H9 (cell line): ENCODE data around the gene SLC19A1. TPM values are rescaled to one million over a fixed set of nuclear protein-coding genes. Genes with fewer than 3 reads are reported as not detected.

Source experiments
- DNase-seq: peaks from one replicate; pipeline ENCODE4 v3.0.0-alpha.2; 2017
- H2AFZ ChIP-seq: one replicate; pipeline ENCODE4 v1.6.1; 2013; ENCODE audit warnings: mild to moderate bottlenecking, low read length, control low read depth, moderate library complexity
- H2AK5ac ChIP-seq: 2 replicates; pipeline ENCODE4 v1.6.1; 2013; ENCODE audit warnings: low read length, control low read depth, mixed read lengths; ENCODE audit not compliant: insufficient read length
- H2BK120ac ChIP-seq: one replicate; pipeline ENCODE4 v1.6.1; 2013; ENCODE audit warnings: low read depth, mild to moderate bottlenecking, low read length, control low read depth, inconsistent platforms; ENCODE audit not compliant: poor library complexity, severe bottlenecking
- H2BK12ac ChIP-seq: 2 replicates; pipeline ENCODE4 v1.6.1; 2013; ENCODE audit warnings: low read length, control low read depth, mixed read lengths, low read depth; ENCODE audit not compliant: insufficient read length
- H2BK15ac ChIP-seq: 2 replicates; pipeline ENCODE4 v1.6.1; 2013; ENCODE audit warnings: low read depth, low read length, control low read depth
- H2BK20ac ChIP-seq: one replicate; pipeline ENCODE4 v1.6.1; 2013; ENCODE audit warnings: low read depth, mild to moderate bottlenecking, low read length, control low read depth, inconsistent platforms; ENCODE audit not compliant: poor library complexity, severe bottlenecking
- H2BK5ac ChIP-seq: 2 replicates; pipeline ENCODE4 v1.6.1; 2013; ENCODE audit warnings: low read length, control low read depth, mixed read lengths; ENCODE audit not compliant: insufficient read length
- H3K14ac ChIP-seq: 2 replicates; pipeline ENCODE4 v1.6.1; 2013; ENCODE audit warnings: low read length, control low read depth; ENCODE audit not compliant: insufficient read depth
- H3K18ac ChIP-seq: 2 replicates; pipeline ENCODE4 v1.6.1; 2013; ENCODE audit warnings: low read depth, mild to moderate bottlenecking, mixed read lengths, low read length, control low read depth; ENCODE audit not compliant: insufficient read length
- H3K23ac ChIP-seq: 2 replicates; pipeline ENCODE4 v1.6.1; 2013; ENCODE audit warnings: low read length, control low read depth, mixed read lengths, low read depth; ENCODE audit not compliant: insufficient read length
- H3K23me2 ChIP-seq: 2 replicates; pipeline ENCODE4 v1.6.1; 2013; ENCODE audit warnings: low read depth, mild to moderate bottlenecking, mixed read lengths, low read length, control low read depth; ENCODE audit not compliant: insufficient read length, poor library complexity, severe bottlenecking
- H3K27ac ChIP-seq: 2 replicates; pipeline ENCODE4 v1.5.1; 2013; ENCODE audit warnings: low read length, control low read depth, mixed read lengths, low read depth; ENCODE audit not compliant: insufficient read length
- H3K27me3 ChIP-seq: 2 replicates; pipeline ENCODE4 v1.6.1; 2013; ENCODE audit warnings: low read length, control low read depth, inconsistent platforms; ENCODE audit not compliant: insufficient read depth
- H3K4ac ChIP-seq: 2 replicates; pipeline ENCODE4 v1.6.1; 2013; ENCODE audit warnings: low read depth, mild to moderate bottlenecking, control low read depth, inconsistent platforms, low read length, moderate library complexity
- H3K4me1 ChIP-seq: 2 replicates; pipeline ENCODE4 v1.6.1; 2013; ENCODE audit warnings: low read length, control low read depth, inconsistent platforms; ENCODE audit not compliant: insufficient read depth
- H3K4me2 ChIP-seq: 2 replicates; pipeline ENCODE4 v1.6.1; 2013; ENCODE audit warnings: low read length, control low read depth, mixed read lengths; ENCODE audit not compliant: insufficient read length, insufficient read depth
- H3K56ac ChIP-seq: 2 replicates; pipeline ENCODE4 v1.6.1; 2013; ENCODE audit warnings: low read depth, mild to moderate bottlenecking, mixed read lengths, low read length, control low read depth; ENCODE audit not compliant: insufficient read length
- H3K79me1 ChIP-seq: 2 replicates; pipeline ENCODE4 v1.6.1; 2013; ENCODE audit warnings: low read depth, mild to moderate bottlenecking, moderate library complexity, low read length, control low read depth, inconsistent platforms; ENCODE audit not compliant: insufficient read depth, poor library complexity, severe bottlenecking
- H3K79me2 ChIP-seq: 2 replicates; pipeline ENCODE4 v1.6.1; 2013; ENCODE audit warnings: low read length, control low read depth, inconsistent platforms; ENCODE audit not compliant: insufficient read depth
- H3K9ac ChIP-seq: 2 replicates; pipeline ENCODE4 v1.6.1; 2013; ENCODE audit warnings: low read length, control low read depth, mixed read lengths; ENCODE audit not compliant: insufficient read length; ENCODE audit errors: extremely low read depth
- H3K9me3 ChIP-seq: one replicate; pipeline ENCODE4 v1.6.1; 2013; ENCODE audit warnings: low read depth, low read length, inconsistent platforms; ENCODE audit not compliant: control insufficient read depth
- H3T11ph ChIP-seq: one replicate; pipeline ENCODE4 v1.6.1; 2013; ENCODE audit warnings: mild to moderate bottlenecking, low read length, control low read depth, inconsistent platforms
- H4K20me1 ChIP-seq: one replicate; pipeline ENCODE4 v1.6.1; 2013; ENCODE audit not compliant: control insufficient read depth, insufficient read length, insufficient read depth
- H4K5ac ChIP-seq: 2 replicates; pipeline ENCODE4 v1.6.1; 2013; ENCODE audit warnings: low read depth, mild to moderate bottlenecking, mixed read lengths, low read length, control low read depth; ENCODE audit not compliant: insufficient read length
- H4K8ac ChIP-seq: replicated peaks from 2 replicates; pipeline ENCODE4 v1.6.1; 2013; ENCODE audit warnings: low read length, control low read depth, mixed read lengths, low read depth; ENCODE audit not compliant: insufficient read length
- H4K91ac ChIP-seq: 2 replicates; pipeline ENCODE4 v1.6.1; 2013; ENCODE audit warnings: low read depth, mild to moderate bottlenecking, moderate library complexity, mixed read lengths, low read length, control low read depth; ENCODE audit not compliant: insufficient read length
- H3K27ac Mint-ChIP-seq, 3 experiments: 2 replicates in 2 of 3; 3 replicates in 1 of 3; pipeline ENCODE4 v1.8.0; 2020 to 2021; ENCODE audit warnings: mixed read lengths in 3 of 3, mild to moderate bottlenecking in 1 of 3, moderate library complexity in 1 of 3
- H3K27me3 Mint-ChIP-seq: 2 replicates; pipeline ENCODE4 v1.8.0; 2021; ENCODE audit warnings: low read depth, mild to moderate bottlenecking, moderate library complexity, mixed read lengths
- H3K36me3 Mint-ChIP-seq, 3 experiments: 2 replicates in 2 of 3; 3 replicates in 1 of 3; pipeline ENCODE4 v1.8.0; 2020 to 2021; ENCODE audit warnings: low read depth in 3 of 3, mixed read lengths in 3 of 3; ENCODE audit not compliant: insufficient read depth in 1 of 3
- H3K4me1 Mint-ChIP-seq, 2 experiments: 2 replicates each; pipeline ENCODE4 v1.8.0; 2020; ENCODE audit warnings: mixed read lengths in 2 of 2
- H3K4me3 Mint-ChIP-seq, 2 experiments: 2 replicates in 1 of 2; 3 replicates in 1 of 2; pipeline ENCODE4 v1.8.0; 2020 to 2021; ENCODE audit warnings: mild to moderate bottlenecking in 2 of 2, mixed read lengths in 2 of 2, moderate library complexity in 1 of 2
- H3K9me3 Mint-ChIP-seq, 2 experiments: 2 replicates in 1 of 2; 3 replicates in 1 of 2; pipeline ENCODE4 v1.8.0; 2020; ENCODE audit warnings: mild to moderate bottlenecking in 2 of 2, mixed read lengths in 2 of 2, moderate library complexity in 1 of 2
- CTCF ChIP-seq: fragments of 200-600 bp; sonication (generic); conservative IDR thresholded peaks from 3 replicates; pipeline ENCODE4 v1.8.0; 2021; ENCODE audit warnings: antibody characterized with exemption, mild to moderate bottlenecking
- WGBS: extraction: QIAGEN DNeasy Blood & Tissue Kit; methylation state at CpG from one replicate; pipeline ENCODE4 v1.1.7; 2013; ENCODE audit warnings: missing lambda C conversion rate, low lambda C conversion rate, mixed read lengths; ENCODE audit not compliant: insufficient read length; ENCODE audit errors: extremely low coverage; 5-methylcytosine and 5-hydroxymethylcytosine counted together
- total RNA-seq: library from RNA; stranded (reverse); gene quantifications from 2 replicates; pipeline ENCODE4 v1.2.1, GENCODE V29; 2021

SLC19A1 gene
- total RNA-seq, 1 experiment from 2014 or later = 32.4 TPM

GRCh38 chr21:45558044-45558721, 15.9 kb upstream of the SLC19A1 start:
- Histone ChIP-seq H3K4ac (no peak overlapping the region), H2BK12ac (no peak overlapping the region), H4K8ac (no peak overlapping the region), H3K18ac (no peak overlapping the region), H3K56ac (no peak overlapping the region), H3T11ph (no peak overlapping the region), H3K27me3 (no peaks in the 10 kb centered on the region), H3K23ac (no peak overlapping the region), H2AK5ac (no peak overlapping the region), H3K79me2 (no peaks in the 10 kb centered on the region), H3K9me3 (no peaks in the 10 kb centered on the region), H3K27ac (no peak overlapping the region), H3K23me2 (no peaks in the 10 kb centered on the region), H2BK20ac (no peak overlapping the region), H2BK5ac (no peak overlapping the region), H2BK15ac (no peak overlapping the region), H3K79me1 (no peaks in the 10 kb centered on the region), H2AFZ (no peak overlapping the region), H3K14ac (no peak overlapping the region), H4K5ac (no peak overlapping the region), H4K91ac (no peak overlapping the region), H2BK120ac (no peak overlapping the region), H3K9ac (no peak overlapping the region), H4K20me1 (no peaks in the 10 kb centered on the region), H3K4me2 (no peak overlapping the region), H3K4me1 (no peaks in the 10 kb centered on the region; the same call in 1 of the 2 replicates)
- H3K4me3 Mint-ChIP-seq = no peak overlapping the region
- no peak for DNase-seq
- TF ChIP-seq CTCF = no peak
- peaks cover 24% of the 10 kb centered on the region for H3K27me3 Mint-ChIP-seq
- H3K9me3 Mint-ChIP-seq = no peaks in the 10 kb centered on the region
- no CpG with 5 or more reads among the region's 26 CpGs for WGBS
- no peak overlapping the region for H3K27ac Mint-ChIP-seq
- H3K36me3 Mint-ChIP-seq = no peaks in the 10 kb centered on the region
- H3K4me1 Mint-ChIP-seq = peaks cover 18 to 19% of the 10 kb centered on the region in 2 experiments
